Measurements from ENCODE around the gene MCOLN1. TPM values are rescaled to one million over a fixed set of nuclear protein-coding genes. Genes with fewer than 3 reads are reported as not detected.

Gene MCOLN1
- polyA plus RNA-seq, 1 donor (not counting 4 experiments of a cell fraction or from before 2014, with no cell fraction given), result 14.0 TPM

DNA sequence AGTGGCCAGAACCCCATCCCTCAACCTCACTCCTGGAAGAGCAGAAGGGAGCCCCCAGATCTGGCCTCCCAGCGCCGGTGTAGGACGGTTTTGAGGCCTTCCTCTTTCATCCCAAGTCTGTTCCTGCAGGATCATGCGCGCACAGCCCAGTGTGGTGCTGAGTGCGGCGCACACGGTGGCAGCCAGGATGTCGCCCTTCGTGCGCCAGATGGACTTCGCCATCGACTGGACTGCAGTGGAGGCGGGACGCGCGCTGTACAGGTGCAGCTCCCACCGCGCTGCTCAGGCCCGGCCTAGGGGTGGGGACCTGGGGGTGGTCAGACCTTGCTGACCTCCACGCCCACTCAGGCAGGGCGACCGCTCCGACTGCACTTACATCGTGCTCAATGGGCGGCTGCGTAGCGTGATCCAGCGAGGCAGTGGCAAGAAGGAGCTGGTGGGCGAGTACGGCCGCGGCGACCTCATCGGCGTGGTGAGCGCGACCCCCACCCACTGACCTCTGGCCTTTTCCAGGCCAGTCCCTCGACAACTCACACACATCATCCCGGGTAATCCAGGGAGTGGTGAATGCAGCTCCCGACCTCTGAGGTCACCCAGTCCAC lies 27.8 kb downstream of the MCOLN1 start:
- Histone ChIP-seq H3K36me3 (ENCODE audit: control insufficient read depth in 2 of 2, extremely low read depth in 1 of 2, insufficient read depth in 2 of 2, low read length in 2 of 2) (peaks cover 7 to 9% of the 10 kb centered on the region in 2 experiments), H2AFZ (ENCODE audit: control insufficient read depth, low read length) (no peak overlapping the region), H3K27me3 (ENCODE audit: control insufficient read depth, extremely low read depth, insufficient read depth, low read length) (no peaks in the 10 kb centered on the region), H3K4me1 (ENCODE audit: control insufficient read depth, extremely low read depth, insufficient read depth, low read length) (no peaks in the 10 kb centered on the region), H3K27ac (ENCODE audit: control insufficient read depth, insufficient read depth, low read length) (no peak overlapping the region), H3K9me3 (ENCODE audit: control insufficient read depth, low read depth, low read length) (no peaks in the 10 kb centered on the region), H3K9ac (ENCODE audit: control insufficient read depth, extremely low read depth, insufficient read depth, low read length) (no peak overlapping the region), H3K4me3 (ENCODE audit: control insufficient read depth in 2 of 3, extremely low read depth in 1 of 3, insufficient read depth in 2 of 3, low read depth in 1 of 3, low read length in 3 of 3) (no peak overlapping the region), H3K4me2 (ENCODE audit: control insufficient read depth, extremely low read depth, insufficient read depth, low read depth, low read length) (no peak overlapping the region), H4K20me1 (ENCODE audit: control insufficient read depth, extremely low read depth, insufficient read depth, low read length) (no peaks in the 10 kb centered on the region), H3K79me2 (ENCODE audit: control insufficient read depth, insufficient read depth, low read length) (no peaks in the 10 kb centered on the region), H3K9me1 (ENCODE audit: control insufficient read depth, extremely low read depth, insufficient read depth, low read length) (no peaks in the 10 kb centered on the region)
- no peak for FAIRE-seq
- dilution Hi-C loops (cut with MboI; ENCODE audit: extremely low pct_ligation_motif_present, low sequenced_read_pairs), result no loop called here
- no peak for TF ChIP-seq EZH2 (IDR thresholded peaks at IDR 0.05; ENCODE audit: low read length)
- TF ChIP-seq, protein P1, sequence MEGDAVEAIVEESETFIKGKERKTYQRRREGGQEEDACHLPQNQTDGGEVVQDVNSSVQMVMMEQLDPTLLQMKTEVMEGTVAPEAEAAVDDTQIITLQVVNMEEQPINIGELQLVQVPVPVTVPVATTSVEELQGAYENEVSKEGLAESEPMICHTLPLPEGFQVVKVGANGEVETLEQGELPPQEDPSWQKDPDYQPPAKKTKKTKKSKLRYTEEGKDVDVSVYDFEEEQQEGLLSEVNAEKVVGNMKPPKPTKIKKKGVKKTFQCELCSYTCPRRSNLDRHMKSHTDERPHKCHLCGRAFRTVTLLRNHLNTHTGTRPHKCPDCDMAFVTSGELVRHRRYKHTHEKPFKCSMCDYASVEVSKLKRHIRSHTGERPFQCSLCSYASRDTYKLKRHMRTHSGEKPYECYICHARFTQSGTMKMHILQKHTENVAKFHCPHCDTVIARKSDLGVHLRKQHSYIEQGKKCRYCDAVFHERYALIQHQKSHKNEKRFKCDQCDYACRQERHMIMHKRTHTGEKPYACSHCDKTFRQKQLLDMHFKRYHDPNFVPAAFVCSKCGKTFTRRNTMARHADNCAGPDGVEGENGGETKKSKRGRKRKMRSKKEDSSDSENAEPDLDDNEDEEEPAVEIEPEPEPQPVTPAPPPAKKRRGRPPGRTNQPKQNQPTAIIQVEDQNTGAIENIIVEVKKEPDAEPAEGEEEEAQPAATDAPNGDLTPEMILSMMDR (optimal IDR thresholded peaks at IDR 0.05 in 1 of 3, IDR thresholded peaks at IDR 0.05 in 1 of 3, conservative IDR thresholded peaks at IDR 0.05 in 1 of 3; ENCODE audit: extremely low read depth in 1 of 3, insufficient read depth in 2 of 3, low read length in 3 of 3), result no peak
- no peak for DNase-seq (ENCODE audit: low read depth, low spot score)

DNA sequence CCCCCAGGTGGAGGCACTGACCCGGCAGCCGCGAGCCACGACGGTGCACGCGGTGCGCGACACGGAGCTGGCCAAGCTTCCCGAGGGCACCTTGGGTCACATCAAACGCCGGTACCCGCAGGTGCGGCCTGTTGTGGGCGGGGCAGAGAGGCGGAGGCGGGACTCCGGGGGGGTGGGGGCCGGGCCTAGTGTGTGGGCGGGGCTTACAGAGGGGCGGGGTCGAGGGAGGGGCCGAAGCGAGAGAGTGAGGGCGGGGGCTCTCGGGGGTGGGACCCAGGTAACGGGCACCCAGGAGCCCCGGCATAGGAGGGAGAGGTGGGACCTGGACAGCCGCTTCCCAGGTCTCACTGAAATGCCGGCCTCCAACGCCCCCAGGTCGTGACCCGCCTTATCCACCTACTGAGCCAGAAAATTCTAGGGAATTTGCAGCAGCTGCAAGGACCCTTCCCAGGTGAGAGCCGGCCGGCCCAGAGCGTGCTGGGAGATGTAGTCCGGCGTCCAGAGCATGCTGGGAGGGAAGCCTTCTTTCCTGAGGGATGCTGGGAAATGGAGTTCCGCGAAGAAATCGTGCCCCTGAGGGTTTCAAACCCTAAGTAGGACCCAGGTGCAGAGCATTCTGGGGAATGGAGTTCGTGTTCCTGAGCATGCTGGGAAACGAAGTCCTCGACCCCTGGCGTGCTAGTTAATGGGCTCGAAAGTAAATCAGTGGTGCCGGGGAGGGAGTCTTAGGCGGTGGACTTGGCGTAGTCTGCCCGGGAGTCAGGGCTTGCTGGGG lies 28.8 kb downstream of the MCOLN1 start:
- H2AFZ ChIP-seq (ENCODE audit: control insufficient read depth, low read length), result no peak overlapping the region

More for the DNA sequence above, 28.8 kb downstream of the MCOLN1 start:
- Histone ChIP-seq H3K27me3 (ENCODE audit: control insufficient read depth, extremely low read depth, insufficient read depth, low read length) (no peaks in the 10 kb centered on the region), H3K36me3 (ENCODE audit: control insufficient read depth in 2 of 2, extremely low read depth in 1 of 2, insufficient read depth in 2 of 2, low read length in 2 of 2) (peaks cover 10 to 15% of the 10 kb centered on the region in 2 experiments), H3K9me3 (ENCODE audit: control insufficient read depth, low read depth, low read length) (no peaks in the 10 kb centered on the region), H3K4me3 (ENCODE audit: control insufficient read depth in 2 of 3, extremely low read depth in 1 of 3, insufficient read depth in 2 of 3, low read depth in 1 of 3, low read length in 3 of 3) (no peak overlapping the region), H3K27ac (ENCODE audit: control insufficient read depth, insufficient read depth, low read length) (no peak overlapping the region), H3K79me2 (ENCODE audit: control insufficient read depth, insufficient read depth, low read length) (no peaks in the 10 kb centered on the region), H3K4me1 (ENCODE audit: control insufficient read depth, extremely low read depth, insufficient read depth, low read length) (no peaks in the 10 kb centered on the region), H3K9me1 (ENCODE audit: control insufficient read depth, extremely low read depth, insufficient read depth, low read length) (no peaks in the 10 kb centered on the region), H4K20me1 (ENCODE audit: control insufficient read depth, extremely low read depth, insufficient read depth, low read length) (no peaks in the 10 kb centered on the region), H3K9ac (ENCODE audit: control insufficient read depth, extremely low read depth, insufficient read depth, low read length) (no peak overlapping the region), H3K4me2 (ENCODE audit: control insufficient read depth, extremely low read depth, insufficient read depth, low read depth, low read length) (no peak overlapping the region)
- no peak for FAIRE-seq
- dilution Hi-C loops (cut with MboI; ENCODE audit: extremely low pct_ligation_motif_present, low sequenced_read_pairs), result no loop called here
- TF ChIP-seq EZH2 (IDR thresholded peaks at IDR 0.05; ENCODE audit: low read length), result no peak
- no peak for DNase-seq (ENCODE audit: low read depth, low spot score)

Data from keratinocyte (primary cell).